Ureter (tissue), 1 donor: ENCODE results near the gene AUH. TPM values are rescaled to one million over a fixed set of nuclear protein-coding genes. Genes with fewer than 3 reads are reported as not detected.
"Not testable (repeated sequence)": the region's sequence is repeated elsewhere in the genome, so short reads cannot be mapped to it uniquely, and the experiment has no call there.

ENCODE experiments used
- DNase-seq: peaks from one replicate; pipeline ENCODE4 v3.0.0-alpha.2; 2020; ENCODE audit warnings: low spot score
- total RNA-seq: library from RNA; stranded (reverse); gene quantifications from one replicate; pipeline ENCODE4 v1.2.4, GENCODE V29; 2023
- donor health status: DM: yes; HTN: yes; CAD: no.

Gene AUH, protein sequence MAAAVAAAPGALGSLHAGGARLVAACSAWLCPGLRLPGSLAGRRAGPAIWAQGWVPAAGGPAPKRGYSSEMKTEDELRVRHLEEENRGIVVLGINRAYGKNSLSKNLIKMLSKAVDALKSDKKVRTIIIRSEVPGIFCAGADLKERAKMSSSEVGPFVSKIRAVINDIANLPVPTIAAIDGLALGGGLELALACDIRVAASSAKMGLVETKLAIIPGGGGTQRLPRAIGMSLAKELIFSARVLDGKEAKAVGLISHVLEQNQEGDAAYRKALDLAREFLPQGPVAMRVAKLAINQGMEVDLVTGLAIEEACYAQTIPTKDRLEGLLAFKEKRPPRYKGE
- total RNA-seq: 24.6 TPM

DNA sequence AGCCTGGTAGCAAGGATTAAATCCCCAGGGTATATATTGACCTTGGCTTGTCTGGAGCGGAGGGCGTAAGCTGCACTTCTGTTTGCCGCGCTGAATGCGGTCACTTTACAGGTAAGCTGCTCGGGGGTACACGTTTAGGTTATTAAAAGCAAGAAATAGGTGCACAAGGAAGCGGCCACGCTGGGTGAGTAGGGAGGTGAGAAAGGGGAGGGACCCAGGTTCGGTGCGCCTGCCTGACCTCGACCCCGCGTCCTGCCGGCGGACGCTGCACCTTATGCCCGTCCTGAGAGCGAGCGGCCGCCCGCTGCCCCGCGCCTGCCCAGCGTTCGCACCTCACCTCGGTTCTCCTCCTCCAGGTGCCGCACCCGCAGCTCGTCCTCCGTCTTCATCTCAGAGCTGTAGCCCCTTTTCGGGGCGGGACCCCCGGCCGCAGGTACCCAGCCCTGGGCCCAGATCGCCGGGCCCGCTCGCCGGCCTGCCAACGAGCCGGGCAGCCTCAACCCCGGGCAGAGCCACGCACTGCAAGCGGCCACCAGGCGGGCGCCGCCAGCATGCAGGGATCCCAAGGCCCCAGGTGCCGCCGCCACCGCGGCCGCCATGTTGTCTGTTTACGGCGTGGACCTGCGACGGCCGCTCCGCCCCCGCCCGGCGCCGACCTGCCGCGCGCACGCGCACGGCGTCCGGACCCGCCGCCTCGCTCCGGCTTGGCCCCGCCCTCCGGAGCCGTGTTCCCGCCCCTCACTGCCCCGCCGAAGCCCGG, at the start of gene AUH:
TSS of gene AUH (minus strand) at position 628 of the 760 bp plus-strand sequence. CDS start at position 599, 29 bp downstream.
- DNase-seq: peak; percentile 86

DNA sequence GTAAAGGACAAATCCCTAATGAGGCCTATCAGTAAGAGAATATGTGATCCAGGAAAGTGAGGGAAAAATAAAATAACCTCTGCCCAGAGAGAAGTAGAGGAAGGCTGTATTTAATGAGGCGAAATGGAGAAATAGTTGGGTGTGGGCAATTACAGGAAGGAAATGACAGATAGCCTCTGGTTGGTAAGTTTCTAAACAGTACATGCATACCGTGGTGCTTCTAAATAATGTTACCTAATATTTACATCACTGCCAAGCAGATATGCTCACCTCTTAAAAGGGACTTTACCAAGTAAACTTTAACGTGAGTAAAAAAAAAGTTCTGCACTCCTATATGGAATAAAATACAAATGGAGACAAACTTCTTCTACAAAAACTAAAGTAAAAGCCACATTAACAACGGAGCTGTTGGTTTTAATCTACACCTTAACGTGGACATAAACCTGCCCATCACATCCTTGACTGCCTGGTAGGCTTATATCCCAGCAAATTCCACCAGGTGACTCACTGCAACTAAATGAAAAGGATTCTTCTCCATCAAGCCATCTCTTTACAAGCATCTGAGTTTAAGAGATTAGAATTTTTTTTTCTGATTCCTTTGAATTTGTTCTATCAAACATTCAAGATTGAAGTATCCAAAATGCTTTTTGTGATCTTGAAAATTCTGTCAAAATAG, 49.5 kb upstream of the AUH start:
- DNase-seq: no peak

DNA sequence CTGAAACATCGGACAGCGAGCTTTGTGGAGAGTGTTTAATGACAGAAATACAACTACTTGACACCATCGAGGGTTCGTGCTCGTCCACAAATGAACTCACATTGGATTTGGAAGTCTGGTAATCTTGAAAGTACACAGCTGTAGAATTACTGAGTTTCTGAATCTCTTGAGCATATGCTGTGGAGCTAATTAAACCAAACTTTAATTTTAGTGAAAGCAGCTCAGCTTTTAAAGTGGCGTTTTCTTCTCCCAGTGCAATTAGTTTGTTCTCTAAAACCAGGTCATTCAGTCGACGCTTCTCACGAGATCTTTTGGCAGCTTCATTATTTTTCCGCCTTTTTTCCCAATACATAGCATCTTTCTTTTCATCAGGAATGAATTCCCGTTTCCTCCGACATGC, 48.4 kb upstream of the AUH start:
- DNase-seq: no peak

DNA sequence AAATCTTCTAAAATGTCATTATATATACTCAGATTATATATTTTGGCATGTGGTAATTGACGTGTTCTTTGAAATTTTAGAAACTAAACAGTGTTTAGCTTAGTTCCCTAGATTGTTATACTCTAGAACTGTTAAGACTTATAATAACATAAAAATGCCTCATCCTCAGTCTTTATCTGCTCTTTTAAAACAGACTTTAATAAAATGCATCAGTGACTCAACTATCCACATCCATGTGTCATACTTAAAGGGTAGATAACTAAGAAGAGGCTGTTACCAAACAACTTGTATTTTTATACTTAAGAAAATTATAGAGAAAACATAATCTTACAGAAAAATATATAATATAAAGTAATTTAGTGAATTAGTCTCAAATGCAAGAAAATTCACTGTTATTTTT, 46.8 kb upstream of the AUH start:
- DNase-seq: no peak

DNA sequence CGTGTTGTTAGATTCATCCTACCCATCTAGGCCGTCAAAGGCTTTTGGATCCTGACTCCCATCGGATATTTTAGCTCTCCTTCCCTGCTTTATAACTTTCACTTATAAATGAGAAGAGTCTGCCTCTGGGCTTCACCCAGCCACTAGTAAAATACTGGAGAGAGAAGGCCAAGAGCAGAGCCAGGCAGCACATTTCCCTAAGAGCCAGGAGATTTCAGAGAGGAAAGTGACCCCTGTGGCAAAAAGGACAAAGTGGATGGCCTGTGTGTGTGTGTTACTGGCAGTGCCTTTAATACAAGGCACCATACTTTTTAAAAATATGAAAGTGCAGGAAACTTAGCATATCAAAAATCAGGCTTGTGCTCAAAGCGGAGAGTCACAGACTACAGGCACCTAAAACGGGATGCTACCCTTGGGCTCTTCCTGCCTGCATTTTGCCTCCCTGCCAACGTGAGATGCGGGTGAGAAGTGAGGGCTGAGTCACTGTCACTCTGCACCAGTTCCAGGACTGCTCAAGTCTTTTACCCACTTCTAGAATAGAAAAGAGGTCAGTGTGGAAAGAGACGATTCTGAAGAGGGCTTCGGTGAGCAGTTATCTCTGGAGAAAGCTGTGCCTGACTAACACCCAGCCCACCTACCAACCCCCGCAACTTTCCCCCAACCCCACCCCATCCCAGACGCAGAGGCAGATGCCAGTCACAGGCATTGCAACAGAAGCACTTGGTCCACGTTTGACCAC, 46.0 kb upstream of the AUH start:
- peak; percentile 15 for DNase-seq

DNA sequence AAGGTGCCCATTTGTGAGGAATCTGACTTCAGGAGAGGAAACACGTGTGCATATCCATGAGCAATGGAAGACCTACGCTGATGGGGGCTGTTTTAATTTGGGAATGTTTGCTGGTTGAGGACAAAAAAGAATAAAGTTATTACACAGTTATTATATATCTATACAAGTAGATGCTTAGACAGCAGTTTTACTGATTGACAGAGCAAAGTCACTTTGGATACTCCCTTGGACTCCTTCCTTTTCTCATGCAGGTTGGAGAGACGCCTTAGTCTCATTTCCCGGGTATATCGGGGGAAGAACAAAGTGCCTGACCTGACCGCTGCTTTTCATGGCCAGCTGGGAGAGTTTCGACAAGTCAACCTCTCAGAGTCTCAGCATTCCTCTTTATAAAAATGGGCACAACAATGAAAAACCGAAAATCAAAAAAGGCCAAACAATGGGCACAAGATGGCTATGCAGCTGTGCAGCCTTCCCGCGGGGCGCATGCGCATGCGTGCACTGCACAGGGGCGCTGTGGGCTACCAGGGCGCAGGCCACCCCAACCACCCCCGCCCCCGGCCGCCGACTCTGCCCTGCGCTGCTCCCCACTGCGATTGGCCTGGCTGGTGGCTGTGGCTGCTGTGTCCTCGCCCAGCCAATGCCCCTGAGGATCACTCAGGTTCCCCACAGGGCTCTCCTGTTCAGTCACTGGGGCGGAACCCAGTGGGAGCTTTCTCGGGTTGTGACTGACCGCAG, 43.8 kb upstream of the AUH start:
- peak; percentile 18 for DNase-seq

DNA sequence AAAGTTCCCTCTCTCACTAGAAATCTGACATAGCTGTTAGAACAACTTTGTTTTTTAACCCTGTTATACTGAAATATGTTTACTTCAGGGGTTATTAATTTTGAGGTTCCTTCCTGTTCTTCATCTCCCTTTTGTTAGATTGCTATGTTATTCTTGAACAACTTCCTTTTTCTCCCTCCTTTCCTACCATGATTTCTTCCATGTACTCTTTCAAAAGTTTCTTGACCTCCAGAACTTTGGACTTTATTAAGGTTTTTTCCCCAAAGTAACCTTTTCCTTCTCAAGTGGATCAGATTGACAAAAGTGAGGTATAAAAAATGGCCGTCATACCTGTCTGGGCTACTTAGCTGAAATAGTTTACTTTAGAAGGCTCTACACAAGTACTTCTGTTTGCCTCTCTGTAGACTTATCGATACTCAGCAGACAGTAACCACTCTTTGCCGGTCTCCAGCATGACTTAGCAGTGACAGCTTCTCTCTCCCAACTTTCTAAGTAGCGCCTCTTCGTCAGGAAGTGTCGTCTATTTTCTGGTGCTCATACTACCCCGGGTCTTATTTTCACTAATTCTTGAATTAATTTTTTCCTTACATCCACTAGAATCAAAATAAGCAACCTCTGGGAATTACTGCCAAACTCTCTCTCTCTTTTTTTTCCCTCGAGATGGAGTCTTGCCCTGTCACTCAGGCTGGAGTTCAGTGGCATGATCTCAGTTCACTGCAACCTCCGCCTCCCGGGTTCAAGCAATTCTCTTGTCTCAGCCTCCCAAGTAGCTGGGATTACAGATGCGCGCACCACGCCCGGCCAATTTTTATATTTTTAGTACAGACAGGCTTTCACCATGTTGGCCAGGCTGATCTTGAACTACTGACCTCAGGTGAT, 42.2 kb upstream of the AUH start:
- DNase-seq: no peak

DNA sequence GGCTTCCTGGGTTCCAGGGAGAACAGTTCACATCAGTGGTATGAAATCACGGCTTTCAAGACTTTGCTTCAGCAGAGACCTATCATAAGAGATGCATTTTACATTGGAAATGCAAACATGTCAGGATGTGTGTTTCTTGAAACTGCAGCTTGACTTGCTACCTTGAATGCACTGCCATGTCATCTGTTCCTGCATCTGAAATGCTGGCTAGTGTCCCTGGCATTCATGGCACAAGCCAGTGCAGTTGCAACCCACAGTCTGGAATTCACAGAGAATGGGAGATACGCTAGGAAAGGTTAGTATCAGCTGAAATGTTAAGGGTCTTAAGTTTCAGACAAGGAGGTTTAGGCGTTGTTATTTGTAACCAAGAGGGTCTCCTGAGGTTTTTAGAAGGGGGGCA, 37.2 kb upstream of the AUH start:
- DNase-seq: no peak

DNA sequence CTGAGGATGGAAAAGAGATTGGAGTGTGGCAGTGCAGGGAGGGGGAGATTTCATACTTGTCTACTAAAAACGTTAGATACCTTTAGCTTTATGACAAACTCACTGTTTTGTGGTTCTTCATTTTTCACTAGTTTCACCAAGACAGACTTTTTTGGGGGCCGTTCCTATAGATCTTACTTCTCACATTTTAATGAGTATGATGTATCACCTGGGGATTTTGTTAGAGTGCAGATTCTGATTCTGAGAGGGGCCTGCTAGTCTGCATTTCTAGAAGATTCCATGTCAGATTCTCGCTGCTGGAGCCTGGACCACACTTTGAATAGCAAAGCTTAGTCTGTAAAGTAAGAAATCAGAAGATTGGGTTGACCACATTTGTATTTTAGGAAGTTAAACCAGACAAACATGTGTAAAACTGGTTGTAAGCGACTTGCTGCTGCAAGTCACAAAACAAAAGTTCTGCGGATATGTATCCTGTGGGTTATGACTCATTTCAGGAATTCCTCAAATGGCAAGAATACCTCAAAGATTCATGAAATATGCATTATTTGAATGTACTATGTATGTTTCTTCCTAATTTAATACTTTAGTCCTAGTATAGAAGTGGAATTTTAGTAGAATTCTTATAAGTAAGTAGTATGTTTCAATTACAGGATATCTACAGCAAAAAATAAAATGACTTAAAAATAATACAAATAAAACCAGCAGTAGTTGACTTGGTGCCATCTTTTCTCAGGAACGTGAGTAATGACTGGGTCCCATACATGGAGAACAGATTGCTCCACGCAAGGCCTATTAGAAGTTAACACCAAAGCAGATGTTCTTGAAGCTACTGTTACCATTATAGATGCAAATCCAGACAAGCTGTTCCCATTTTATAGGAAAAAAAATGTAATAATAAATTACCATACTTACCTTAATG, 34.1 kb upstream of the AUH start:
- no peak for DNase-seq

DNA sequence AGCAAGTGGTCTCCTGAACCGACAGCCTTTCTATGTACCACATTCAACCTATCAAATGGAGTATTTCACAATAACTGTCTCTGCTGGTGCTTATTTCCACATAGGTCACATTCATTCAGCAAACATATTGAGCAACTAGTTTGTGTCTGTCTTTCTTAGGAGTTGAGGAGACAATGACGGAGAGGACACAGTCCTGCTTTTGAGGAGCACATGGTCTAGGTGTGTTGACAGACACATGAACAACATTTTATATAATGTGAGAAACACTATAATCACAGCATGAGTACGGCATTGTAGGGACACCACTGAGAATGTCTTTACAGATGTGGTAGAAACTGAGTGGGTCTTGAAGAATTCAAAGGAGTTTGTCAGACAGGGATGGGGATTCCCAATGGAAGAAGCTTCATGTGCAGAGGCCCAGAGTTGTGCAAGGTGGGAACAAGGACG, 33.4 kb upstream of the AUH start:
- no peak for DNase-seq

DNA sequence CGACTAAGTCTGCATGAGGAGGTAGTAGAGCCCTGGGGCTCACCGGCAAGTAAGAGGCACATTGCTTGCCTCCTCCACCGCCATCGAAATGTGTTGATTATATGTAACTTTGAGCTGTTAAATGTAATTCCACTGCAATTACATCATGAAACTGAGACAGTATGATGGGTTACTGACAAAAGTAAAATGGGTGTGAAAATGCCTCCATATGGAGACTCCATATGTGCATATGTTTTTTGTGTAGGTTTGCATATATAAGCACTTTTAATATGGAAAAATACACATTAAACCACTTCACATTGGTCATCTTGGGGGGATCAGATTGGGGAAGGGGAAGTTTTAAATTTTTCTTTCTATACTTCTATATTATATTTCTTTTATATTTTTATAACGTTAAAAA, 32.1 kb upstream of the AUH start:
- no peak for DNase-seq

DNA sequence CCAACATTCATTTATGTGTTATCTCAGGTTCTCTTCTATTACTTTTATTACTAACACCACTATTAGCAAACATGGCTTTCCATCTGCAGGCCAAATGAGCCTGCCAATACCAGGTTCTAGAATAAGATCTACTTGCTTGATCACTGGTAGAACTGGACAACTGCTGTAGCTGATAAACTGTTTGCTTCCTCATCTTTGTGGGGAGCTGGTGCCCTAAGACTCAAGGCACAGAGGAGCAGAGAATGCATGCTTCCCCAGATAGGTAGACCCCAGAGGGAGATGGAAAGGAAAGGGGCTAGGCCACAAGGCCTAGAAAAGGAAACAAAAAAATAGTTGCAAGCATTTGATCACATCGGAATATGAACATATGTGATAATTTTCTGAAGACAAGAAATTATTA, 30.7 kb upstream of the AUH start:
- DNase-seq: no peak

DNA sequence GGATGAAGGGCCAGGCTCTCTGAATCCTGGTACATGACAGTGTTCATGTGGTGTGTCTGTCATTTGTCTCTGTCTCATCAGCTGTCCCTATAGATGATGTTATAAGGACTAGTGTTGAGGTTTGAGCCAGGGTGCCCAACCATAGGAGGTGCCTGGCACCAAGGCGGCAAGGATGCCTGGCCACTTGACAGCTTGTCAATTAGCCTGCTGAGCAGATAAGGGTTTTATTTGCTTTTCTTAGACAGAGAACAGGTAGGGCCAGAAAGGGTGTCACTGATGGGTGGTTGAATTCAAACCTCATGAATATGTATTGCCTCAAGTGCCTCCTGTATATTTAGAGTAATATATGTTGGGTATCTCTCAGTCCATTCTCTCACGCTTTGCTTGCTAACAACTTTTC, 30.1 kb upstream of the AUH start:
- no peak for DNase-seq

DNA sequence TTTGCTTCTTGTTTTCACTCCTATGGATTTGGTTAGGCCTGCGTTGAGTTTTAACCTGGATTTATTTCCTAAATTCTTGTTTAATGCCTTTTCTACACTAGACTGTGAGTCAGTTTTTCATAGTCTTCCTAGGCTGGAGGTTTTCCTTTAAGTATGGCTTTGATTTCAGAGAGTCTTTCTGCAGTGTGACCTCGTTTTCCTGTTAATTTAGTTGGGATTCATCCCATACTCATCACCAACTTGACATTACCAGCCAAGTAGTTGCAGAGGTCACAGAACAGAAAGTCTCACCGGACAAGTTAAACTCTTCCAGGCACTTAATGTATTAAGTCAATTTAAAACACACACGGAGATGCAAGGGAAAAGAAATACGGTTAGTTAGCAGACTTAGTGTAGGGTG, 29.7 kb upstream of the AUH start:
- no peak for DNase-seq

DNA sequence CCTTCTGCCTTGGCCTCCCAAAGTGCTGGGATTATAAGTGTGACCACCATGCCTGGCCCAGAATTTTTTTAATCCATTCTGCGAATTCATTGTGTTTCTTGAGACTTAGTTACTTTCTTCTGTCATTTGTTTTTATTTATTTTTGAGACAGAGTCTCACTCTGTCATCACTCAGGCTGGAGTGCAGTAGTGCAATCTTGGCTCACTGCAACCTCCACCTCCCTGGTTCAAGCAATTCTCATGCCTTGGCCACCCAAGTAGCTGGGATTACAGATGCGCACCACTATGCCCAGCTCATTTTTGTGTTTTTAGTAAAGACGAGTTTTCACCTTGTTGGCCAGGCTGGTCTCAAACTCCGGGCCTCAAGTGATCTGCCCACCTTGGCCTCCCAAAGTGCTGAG, 28.0 kb upstream of the AUH start:
- not testable (repeated sequence) for DNase-seq

DNA sequence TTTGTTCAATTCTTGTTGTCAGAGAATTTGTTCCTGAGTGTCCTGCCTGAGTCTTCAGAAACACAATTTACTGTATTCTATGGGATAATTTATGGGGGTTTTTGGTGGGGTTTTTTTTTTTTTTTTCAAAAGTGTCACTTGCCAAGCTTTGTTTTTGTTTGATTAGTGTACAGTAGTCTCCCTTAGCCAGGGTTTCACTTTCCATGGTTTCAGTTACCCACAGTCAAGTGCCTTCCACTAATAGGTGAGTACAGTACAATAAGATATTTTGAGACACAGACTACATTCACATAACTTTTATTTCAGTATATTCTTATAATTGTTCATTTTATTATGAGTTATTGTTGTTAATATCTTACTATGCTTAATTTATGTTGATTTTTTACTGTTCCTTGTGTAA, 25.0 kb upstream of the AUH start:
- no peak for DNase-seq

DNA sequence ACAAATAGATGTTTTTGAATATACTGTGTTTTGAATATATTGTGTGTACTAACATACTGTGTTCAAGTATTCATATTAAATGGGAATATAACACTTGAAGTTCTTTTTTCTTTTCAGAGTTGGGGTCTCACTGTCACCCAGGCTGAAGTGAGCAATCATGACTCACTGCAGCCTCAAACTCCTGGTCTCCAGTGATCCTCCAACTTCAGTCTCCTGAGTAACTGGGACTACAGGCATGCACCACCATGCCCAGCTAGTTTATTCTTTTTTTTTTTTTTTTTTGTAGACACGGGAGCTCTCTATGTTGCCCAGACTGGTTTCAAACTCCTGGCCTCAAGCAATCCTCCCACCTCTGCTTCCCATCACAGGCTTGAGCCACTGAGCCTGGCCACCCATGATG, 23.2 kb upstream of the AUH start:
- DNase-seq: no peak

DNA sequence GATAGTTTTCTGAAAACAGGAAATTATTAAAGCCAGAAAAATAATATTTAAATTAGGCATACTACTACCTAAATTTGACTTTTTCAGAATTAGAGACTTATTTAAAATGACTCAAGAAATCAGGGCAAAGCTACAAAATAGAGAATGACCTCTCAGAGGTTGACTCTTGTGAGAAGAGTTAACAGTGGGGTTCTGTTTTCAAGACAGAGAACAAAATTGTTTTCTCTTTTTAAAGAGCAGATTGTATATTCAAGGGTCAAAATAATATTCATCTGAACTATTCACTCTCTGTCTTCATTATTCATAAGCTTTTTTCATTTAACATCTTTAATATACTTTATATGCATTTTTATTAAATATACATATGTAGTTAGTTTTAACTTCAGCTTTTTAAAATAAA, 21.9 kb upstream of the AUH start:
- DNase-seq: no peak

DNA sequence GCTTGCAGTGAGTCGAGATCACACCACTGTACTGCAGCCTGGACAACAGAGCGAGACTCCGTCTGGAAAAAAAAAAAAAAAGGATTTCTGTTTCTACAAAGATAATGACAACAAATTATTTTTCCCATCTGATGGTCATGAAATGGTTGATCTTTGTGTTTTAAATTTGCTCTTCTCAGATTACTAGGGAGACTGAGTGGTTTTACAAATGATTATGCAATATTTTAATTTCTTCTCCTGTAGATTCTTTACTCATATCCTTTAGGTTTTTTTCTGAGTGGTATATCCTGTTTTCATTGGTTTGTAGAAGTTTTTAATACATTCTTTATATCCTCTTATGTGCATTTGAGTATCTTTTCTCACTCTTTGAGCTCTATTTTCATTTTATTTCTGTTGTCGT, 20.6 kb upstream of the AUH start:
- no peak for DNase-seq
